HPDE6-E6E7 (cell line): ENCODE data around the gene ZDHHC14.

ENCODE experiments used
- DNase-seq: peaks from one replicate; pipeline ENCODE4 v3.0.0; 2011; ENCODE audit warnings: missing footprints; ENCODE audit errors: extremely low spot score

The ZDHHC14 gene

GRCh38 chr6:157625111-157625510 is 244.1 kb downstream of the ZDHHC14 start:
- DNase-seq: no peak

- DNase-seq: no peak
These were observed 244.8 kb downstream of the ZDHHC14 start for GRCh38 chr6:157625764-157626163.

- no peak for DNase-seq
These were observed 246.4 kb downstream of the ZDHHC14 start for GRCh38 chr6:157627195-157627966.

DNA sequence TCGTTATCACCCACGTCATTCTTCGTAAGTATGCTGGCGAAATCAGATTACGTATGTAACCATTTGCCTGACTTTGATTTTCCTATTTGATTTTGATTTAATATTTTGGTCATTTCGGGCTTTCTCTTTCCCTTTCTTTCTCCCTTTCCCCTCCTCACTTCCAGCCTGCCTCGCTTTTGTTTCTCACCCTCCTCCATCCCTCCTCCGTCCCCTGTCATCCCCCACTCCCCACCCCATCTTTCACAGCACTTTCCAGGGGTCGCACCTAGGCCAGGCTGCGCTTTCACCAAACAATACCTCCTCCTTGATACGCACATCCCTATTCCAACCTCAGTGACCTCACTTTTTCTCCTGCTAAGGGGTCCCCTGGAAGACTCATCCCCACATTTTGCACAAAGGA is 247.5 kb downstream of the ZDHHC14 start:
- no peak for DNase-seq

DNA sequence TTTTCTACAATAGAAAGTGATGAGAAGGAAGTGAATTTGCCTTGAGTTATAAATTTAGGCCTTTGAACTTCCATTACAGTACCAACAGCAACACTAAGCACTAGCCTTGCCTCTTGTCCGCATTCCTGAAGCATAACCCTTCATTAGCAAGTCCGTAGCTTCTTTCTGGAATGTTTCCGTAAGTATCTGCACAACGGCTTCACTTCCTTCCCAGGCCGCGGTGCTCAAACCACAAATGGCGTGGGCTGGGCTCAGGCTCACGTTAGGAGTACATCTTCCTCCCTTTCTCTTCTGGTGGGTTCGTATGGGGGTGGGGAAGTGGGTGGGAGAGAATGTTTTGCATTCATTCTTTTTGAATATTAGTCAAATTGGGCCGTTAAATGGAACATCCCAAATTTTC is 248.2 kb downstream of the ZDHHC14 start:
- no peak for DNase-seq

DNA sequence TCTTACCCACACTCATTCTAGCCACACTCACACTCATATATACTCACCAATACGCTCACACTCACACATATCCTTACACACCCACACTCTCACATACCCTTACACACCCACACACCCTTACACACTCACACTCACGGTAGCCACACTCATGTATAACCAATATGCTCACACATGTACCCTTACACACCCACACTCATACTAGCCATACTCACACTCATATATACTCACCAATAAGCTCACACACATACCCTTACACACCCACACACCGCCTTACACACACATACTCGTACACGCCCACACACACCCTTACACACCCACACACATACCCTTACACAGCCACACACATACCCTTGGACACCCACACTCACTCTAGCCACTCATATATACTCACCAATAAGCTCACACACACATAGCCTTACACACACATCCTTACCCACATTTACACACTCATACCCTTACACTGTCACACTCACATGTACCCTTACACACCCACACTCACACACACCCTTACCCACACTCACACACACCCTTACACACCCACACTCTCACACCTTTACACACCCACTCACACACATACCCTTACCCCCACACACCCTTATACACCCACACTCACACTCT is 249.6 kb downstream of the ZDHHC14 start:
- DNase-seq: no peak

DNA sequence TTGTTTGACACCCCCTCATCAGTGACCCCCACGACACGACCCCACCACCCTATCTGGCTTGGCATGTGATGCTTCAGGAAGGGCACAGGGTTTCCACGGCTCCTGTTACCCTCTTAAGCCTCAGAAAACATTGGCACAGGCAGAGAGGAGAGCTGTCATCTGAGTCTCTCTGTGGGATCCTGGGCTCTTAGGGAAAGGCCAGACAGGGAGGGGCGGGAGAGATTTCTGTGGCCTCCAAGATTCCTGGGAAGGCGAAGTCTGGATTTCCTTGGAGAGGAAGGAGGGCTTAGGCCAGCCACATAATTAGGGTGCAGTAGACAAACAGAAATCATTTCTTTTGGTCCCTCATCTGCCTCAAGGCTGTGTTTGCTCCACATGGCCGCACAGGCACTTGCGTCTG is 250.4 kb downstream of the ZDHHC14 start:
- no peak for DNase-seq

GRCh38 chr6:157631838-157632614 is 251.0 kb downstream of the ZDHHC14 start:
- DNase-seq: no peak

GRCh38 chr6:157632821-157633220 is 251.8 kb downstream of the ZDHHC14 start:
- DNase-seq: no peak

DNA sequence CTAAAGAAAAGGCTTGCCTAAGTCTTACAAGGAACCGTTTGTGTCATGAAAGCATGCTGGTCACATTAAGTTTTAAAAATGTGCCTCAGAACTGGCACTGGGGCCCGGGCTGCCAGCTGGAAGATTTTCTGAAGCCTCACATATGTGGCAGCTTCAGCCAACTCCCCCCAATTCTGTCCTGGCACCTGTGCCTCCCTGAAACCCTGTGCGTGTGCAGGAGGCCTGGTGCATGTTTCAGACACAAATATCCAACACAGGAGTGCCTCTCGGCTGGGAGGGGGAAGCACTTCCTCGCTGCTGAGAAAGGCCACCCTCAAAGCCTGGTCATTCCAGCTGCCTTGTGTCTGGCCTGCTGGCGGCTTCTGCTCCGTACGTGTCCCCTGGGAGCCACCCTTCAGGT is 253.6 kb downstream of the ZDHHC14 start:
- DNase-seq: no peak

DNA sequence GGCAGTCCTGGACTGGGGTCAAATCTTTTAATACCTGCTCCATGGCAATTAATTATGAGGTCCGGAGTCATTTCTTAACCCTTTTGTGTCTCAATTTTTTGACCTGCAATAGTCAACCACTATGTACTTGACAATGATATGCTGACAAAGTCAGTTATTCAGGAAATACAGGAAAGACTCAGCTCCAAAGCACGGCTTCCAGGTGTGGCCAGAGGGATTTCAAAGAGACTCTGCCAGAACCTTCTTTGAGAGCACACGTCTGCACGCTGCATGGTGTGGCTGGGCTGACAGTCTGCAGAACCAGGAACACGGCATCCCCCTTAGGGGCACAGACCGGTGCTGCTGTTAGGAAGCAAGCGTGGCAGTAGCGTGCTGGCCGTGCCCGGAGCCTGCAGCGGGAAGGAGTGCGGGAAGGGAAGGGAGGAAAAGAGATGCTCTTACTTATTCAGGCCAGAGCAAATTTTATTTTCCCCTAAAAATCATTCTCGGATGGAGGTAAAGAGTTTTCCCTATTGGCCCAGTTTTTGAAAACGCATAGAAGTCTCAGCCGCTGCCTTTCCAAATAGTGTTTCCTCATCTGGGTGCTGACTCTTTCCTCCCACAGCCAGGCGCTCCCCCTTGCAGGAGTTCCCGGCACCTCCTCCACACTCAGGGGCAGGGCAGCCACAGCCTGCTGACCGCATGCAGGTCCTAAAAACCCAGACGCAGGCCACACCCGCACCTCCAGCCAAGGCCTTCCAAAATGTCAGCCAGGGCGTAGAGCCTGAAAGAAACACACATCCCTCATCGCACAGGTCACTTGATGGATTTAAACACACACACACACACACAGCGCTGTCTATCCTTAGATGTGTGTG is 254.6 kb downstream of the ZDHHC14 start:
- DNase-seq: no peak

DNA sequence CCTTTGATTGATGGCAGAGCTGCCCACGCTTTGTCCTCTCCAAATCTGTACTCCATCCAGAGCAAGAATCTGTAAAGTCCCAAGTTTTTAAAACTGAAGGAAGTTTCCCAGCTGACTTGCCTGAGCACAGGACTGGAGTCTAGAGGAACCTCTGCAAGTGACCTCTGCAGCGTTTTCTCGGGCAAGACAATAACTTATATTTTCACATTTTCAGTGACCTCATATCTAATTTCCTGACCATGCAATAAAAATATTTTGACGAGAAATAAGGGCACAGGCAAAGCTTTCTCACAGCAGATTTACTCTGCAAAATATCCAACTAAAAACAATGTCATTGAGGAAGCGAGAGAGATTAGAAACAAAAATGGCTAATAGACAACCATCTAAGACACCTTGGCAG is 256.5 kb downstream of the ZDHHC14 start:
- DNase-seq: no peak

DNA sequence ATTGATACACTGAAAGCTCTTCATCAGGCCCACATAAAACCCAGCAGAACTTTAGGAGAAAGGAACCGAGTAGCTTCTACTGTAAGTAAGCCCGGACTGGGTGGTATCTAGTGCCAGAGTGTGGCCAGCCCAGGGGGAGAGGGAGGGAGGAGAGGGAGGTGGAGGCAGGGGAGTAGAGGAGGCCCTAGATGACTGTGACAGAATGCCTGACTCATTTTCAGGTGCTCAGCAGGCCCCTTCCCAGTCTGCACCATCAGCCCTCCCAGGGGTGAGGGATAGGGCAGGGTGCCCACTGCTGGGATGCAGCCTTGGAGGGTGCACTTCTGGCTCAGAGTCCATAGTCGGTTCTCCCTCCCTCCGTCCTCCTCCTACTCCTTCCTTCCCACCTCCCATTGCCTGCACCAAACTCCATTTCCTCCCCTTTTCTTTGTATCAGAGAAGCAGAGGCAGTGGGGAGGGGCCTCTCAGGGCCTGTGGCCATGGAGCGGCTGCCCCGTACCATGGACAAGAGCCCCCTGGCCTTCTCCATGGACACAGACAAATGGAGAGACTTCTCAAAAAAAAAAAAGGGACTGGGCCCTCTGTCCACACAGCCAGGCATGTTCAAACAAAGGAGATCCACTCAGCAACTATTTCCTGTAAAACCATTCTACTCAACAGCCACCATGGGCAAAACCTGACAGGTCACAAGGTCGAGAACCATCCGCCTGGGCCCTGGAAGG is 257.1 kb downstream of the ZDHHC14 start:
- no peak for DNase-seq

DNA sequence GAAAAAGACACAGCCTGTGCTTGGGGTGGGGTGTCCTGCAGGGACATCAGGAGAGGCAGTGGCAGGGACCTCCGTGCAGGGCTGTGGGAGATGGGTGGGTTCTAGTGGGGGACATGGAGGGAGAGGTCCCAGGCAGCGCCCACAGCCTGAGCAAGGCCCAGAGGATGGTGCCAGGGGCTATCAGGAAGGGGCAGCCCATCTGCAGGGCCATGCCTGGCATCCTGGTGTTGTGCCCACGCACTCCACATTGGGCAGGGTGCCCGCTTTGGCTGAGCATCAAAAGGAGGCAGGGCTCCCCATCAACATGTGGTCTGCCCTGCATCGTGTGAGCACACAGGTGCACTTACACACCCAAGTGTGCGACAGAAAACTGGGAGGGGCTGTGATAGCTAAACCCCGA is 257.8 kb downstream of the ZDHHC14 start:
- DNase-seq: no peak

- no peak for DNase-seq
These were observed 259.9 kb downstream of the ZDHHC14 start for GRCh38 chr6:157640746-157641451.

DNA sequence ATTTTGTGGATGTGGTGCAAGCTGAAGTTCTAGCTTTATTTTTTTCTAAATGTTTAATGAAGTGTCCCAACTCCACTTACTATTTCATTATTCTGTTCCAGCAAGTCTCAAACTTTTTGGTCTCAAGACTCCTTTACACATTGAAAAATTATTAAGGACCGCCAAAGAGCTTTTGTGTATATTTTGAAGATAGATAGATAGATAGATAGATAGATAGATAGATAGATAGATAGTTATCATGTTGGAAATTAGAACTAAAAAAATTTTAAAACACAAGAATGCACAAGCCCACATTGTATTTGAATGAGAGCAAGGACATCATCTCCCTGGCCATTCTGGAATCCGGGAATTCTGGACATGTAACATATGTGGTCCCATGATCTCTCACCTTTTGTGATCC is 260.8 kb downstream of the ZDHHC14 start:
- DNase-seq: no peak

- DNase-seq: no peak
These were observed 261.7 kb downstream of the ZDHHC14 start for GRCh38 chr6:157642736-157643135.

- no peak for DNase-seq
These were observed 263.2 kb downstream of the ZDHHC14 start for GRCh38 chr6:157644043-157644810.

- DNase-seq: no peak
These were observed 264.3 kb downstream of the ZDHHC14 start for GRCh38 chr6:157645201-157645795.
